HG03280 (cell line): ENCODE results near the gene CAPN6.

Experiments used
- ATAC-seq: cut with Tn5 transposase; IDR thresholded peaks from one replicate; pipeline ENCODE4 v1.9.1; 2021; ENCODE audit warnings: mild to moderate bottlenecking, moderate library complexity; ENCODE audit not compliant: unreplicated experiment

The CAPN6 gene

DNA sequence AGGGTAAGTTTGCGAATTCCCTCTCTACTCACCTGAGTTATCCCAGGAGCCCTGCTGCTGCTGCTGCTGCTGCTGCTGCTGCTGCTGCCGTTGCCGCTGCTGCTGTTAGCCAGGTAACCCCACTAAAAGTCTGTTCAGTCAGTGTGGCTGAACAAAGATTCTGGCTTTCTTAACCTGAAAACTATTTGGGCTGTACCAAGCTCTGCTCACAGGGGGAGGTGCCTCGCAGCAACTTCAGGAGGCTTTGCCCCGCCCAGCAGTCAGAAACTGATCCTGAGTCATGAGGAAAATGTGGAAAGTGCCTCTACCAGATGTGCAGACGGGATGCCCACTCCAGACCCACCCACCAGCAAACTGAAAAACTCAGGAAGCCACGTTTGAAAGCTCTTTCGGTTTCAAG lies at the start of gene CAPN6:
Gene CAPN6 (minus strand): TSS at position 145 of the 400 bp plus-strand sequence. CDS start 6,547 bp downstream, outside the sequence.
- no peak for ATAC-seq

DNA sequence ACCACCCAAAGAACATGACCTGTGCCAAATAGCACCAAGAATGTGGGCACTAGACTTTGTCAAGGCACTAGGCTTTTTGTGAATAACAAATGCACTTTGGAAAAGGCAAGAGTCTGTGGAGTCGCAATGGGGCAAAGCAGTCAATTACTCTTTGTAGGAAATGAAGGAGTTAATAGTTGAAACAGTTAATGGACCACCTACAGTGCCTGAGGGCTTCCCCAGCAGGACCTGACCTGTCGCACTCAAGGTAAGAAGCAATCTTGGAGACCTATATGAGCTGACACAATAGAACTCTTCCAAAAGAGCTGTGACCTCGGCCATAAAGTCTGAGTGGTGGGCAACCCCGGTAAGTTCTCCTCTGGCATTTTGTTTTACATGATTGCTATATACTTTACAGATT lies 49.2 kb upstream of the CAPN6 start:
- ATAC-seq, result no peak

GRCh38 chrX:111318901-111319300 lies 48.6 kb upstream of the CAPN6 start:
- no peak for ATAC-seq

- ATAC-seq, result no peak
Measured at GRCh38 chrX:111309083-111309482, 38.8 kb upstream of the CAPN6 start.

DNA sequence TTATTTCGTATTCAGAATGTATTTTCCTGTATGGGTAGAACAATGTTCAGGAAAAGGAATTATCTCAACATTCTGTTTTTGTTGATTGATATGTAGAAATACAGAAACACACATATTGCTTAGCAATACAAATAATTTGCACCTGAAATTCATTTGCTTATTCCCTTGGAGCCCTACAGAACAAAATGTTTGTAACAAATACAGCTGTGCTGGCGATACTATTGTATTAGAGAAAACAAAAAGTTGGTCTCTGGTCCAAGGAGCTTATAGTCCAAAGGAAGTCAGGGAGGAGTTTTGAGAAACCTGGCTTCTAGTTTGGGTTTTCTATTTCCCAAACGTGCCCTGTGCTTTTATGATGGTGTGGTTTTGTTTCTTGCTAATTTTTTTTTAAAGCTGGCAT lies 37.8 kb upstream of the CAPN6 start:
- ATAC-seq, result no peak

GRCh38 chrX:111302284-111302683 lies 32.0 kb upstream of the CAPN6 start:
- ATAC-seq, result no peak

DNA sequence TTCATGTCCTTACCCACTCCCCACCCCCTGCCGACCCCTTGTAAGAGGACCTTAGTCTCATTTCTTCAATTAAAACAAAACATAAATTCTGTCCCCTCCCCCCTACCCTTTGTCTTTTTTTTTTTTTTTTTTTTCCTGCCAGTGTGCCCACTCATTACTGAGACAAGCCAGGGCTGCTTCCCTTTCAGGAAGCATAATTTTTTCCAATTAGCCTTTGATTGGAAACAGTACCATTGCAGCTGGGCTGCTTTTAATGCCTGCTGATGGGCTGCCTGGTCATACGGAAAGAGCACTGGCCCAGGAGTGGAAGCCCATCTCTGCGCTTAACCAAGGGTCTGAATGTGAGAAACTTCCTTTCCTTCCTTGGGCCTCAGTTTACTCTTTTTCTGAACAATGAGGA lies 18.6 kb upstream of the CAPN6 start:
- no peak for ATAC-seq

- ATAC-seq, result no peak
Measured at GRCh38 chrX:111284631-111285293, 14.5 kb upstream of the CAPN6 start.

DNA sequence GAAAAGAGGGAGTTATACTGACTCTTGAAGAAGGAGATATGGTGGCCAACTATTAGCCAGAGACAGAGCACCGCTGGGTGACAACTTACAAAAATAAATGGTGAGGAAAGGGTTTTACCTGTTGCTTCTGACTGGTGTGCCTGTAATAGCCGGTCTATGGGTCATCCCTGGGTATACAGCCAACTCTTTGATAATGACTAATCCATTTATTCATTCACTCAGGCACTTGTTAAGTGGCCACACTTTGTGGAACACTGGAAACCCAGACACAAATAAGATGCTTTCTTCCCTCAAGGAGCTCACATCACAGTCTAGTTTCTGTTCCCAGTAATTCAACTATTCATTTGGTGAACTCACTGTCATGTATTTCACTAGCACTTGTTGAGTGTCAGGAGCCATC lies 13.2 kb upstream of the CAPN6 start:
- no peak for ATAC-seq

- no peak for ATAC-seq
Measured at GRCh38 chrX:111282991-111283390, 12.7 kb upstream of the CAPN6 start.

- ATAC-seq, result no peak
Measured at GRCh38 chrX:111282139-111282538, 11.9 kb upstream of the CAPN6 start.

DNA sequence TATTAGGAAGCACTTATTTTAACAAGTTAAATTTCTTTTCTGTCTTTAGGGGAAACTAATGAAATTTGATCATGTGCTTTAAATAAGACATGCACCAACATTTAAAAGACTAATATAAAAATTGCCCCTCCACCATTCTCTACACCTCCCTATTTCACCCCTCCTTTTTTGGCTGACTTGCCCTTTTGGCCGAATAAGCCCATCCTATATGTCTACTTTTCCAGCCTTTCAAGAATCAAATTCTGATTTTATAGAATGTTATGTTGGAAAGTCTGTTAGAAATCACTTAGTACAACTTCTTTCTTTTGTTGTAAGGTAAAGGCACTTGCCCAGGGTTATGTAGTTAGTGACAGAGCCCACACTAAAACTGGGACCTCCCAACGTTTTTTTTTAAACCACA lies 1.8 kb downstream of the CAPN6 start:
- ATAC-seq, result no peak

GRCh38 chrX:111265486-111265885 lies 4.8 kb downstream of the CAPN6 start:
- ATAC-seq, result no peak

- no peak for ATAC-seq
Measured at GRCh38 chrX:111264385-111264784, 5.9 kb downstream of the CAPN6 start.

DNA sequence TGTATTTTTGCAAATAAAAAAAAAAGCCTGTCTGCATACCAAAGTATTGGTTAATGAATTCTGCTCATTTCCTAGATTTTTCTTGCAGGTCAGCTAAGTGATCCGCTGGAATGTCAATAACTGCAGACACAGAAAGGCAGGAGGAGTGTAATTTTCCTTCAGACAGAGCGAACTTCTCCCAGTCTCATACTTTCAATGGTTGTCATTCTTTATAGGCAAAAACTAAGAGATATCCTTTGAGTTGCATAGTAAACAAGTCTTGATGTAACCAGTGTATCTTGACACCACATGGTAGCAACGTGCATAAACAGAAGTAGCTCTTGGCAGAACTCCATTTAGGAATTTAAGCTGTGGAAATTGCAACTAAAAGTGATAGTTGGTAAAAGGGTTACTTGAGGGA lies 8.2 kb downstream of the CAPN6 start:
- no peak for ATAC-seq

DNA sequence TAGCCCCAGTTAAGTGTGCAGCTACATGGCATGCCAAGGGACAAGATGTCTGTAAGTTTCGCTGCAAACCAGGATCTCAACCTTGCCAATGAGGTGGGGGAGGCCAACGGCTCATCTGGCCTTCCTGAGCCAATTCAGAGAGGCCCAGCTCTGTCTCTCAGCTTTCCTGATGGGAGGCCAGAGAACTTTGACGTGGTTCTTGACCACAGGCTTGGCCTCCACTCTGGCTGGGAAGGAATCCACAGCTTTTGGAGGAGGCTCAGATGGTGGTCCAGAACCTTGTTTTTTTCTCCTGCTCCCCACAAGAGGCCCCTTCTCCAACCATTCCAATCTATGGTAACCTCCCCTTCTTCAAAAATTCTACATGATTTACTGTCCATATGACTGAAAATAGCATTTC lies 9.8 kb downstream of the CAPN6 start:
- no peak for ATAC-seq

DNA sequence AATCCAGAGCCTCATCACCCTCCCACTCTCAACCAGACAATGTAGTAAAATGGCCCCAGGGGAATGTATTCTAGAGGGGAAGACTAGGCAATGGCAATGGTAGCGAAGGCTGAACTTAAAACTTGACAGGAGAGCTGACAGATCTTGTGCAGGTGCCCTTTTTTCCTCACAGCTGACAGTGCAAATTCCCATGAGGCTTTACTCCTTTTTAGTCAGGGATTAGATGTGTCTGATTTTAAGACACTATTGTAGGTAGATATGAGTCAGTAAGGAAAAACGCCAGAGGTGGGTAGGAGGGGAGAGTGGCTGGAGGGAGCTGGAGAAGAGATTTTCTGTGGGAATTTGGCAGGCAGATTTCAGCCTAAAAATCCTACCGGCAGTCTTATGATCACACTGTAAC lies 10.7 kb downstream of the CAPN6 start:
- ATAC-seq, result no peak

DNA sequence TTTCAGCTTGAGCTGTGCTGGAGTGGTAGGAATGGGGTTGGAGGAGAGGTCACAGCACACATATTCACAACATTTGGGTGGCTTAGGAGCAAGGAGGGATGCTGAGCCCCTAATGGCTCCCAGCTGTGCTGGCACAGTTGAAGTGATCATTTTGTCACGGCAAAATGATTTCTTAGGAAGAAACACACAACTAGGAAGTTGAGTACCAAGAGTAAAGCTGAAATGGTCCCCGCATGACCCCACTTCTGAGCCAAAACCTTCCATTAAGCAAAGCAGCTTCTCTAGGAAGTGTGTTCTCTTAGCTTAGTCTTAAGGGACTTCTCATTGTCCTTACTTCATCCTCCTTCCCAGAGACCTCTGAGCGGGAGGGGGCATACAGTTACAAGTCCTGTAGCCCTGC lies 12.6 kb downstream of the CAPN6 start:
- no peak for ATAC-seq

GRCh38 chrX:111254896-111255693 lies 15.2 kb downstream of the CAPN6 start:
- no peak for ATAC-seq

DNA sequence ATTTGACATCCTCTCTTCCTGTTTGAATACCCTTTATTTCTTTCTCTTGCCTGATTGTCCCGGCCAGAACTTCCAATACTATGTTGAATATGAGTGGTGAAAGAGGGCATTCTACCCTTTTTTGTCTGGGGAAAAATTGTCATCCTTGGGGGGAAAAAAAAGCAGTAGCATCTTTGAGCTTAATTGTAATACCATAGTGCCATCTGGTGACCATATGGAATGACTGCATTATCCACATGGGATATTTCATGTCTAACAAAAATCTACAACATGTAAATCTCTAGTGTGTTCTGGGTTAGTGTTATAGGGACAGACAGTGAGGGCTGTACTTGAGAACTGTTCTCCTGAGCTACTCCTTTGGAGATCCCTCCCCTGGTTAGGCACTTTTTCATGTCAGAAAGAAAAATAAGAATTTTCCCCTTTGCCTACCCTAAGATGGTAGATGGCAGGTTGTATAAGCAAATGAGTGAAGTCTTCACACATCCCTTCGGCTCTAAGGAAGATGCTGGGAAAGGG lies 26.0 kb downstream of the CAPN6 start:
- no peak for ATAC-seq

- ATAC-seq, result no peak
Measured at GRCh38 chrX:111216293-111216801, 53.9 kb downstream of the CAPN6 start.

GRCh38 chrX:111207851-111208250 lies 62.4 kb downstream of the CAPN6 start:
- ATAC-seq, result no peak
